ENCODE data around the gene TNFAIP8L1.
"Not testable (repeated sequence)": the region's sequence is repeated elsewhere in the genome, so short reads cannot be mapped to it uniquely, and the experiment has no call there.

GRCh38 chr19:4680021-4680420 is 40.7 kb downstream of the TNFAIP8L1 start:
- TF ChIP-seq CTCF, POLR2A, EP300 (IDR thresholded peaks at IDR 0.05): not testable (repeated sequence)

All from tibial nerve (tissue), 4 donors.